DOHH2 (cell line): ENCODE data around the gene IL12RB2.

Source experiments
- H3F3A ChIP-seq: fragments of 200-600 bp; sonication (generic), shearing (Covaris generic); 2 replicates; pipeline ENCODE4 v1.6.0; 2016; ENCODE audit warnings: antibody characterized with exemption, mild to moderate bottlenecking; ENCODE audit not compliant: control insufficient read depth, insufficient read depth
- H3K27ac ChIP-seq: fragments of 200-600 bp; sonication (generic); 2 replicates; pipeline ENCODE4 v1.5.1; 2014; ENCODE audit warnings: low read depth, mild to moderate bottlenecking, low read length, moderate library complexity
- H3K27me3 ChIP-seq: fragments of 200-600 bp; sonication (generic); 2 replicates; pipeline ENCODE4 v1.6.1; 2014; ENCODE audit warnings: mild to moderate bottlenecking, low read length, mixed read lengths; ENCODE audit not compliant: control insufficient read depth
- H3K36me3 ChIP-seq: fragments of 200-600 bp; sonication (generic); 2 replicates; pipeline ENCODE4 v1.6.1; 2014; ENCODE audit warnings: mild to moderate bottlenecking, low read length, moderate library complexity, mixed read lengths; ENCODE audit not compliant: control insufficient read depth
- H3K4me1 ChIP-seq: fragments of 200-600 bp; sonication (generic); 2 replicates; pipeline ENCODE4 v1.6.1; 2014; ENCODE audit warnings: mild to moderate bottlenecking, low read length, mixed read lengths; ENCODE audit not compliant: control insufficient read depth
- H3K4me2 ChIP-seq: fragments of 200-600 bp; sonication (generic); 2 replicates; pipeline ENCODE4 v1.6.0; 2014; ENCODE audit warnings: mild to moderate bottlenecking, low read length, moderate library complexity
- H3K4me3 ChIP-seq: fragments of 200-600 bp; sonication (generic); 2 replicates; pipeline ENCODE4 v1.5.1; 2014; ENCODE audit warnings: mild to moderate bottlenecking, low read length, mixed read lengths
- H3K79me2 ChIP-seq: fragments of 200-600 bp; sonication (generic); 2 replicates; pipeline ENCODE4 v1.6.1; 2014; ENCODE audit warnings: mild to moderate bottlenecking, low read length, mixed read lengths; ENCODE audit not compliant: control insufficient read depth
- H3K9me2 ChIP-seq: fragments of 200-600 bp; sonication (generic); replicated peaks from 2 replicates; pipeline ENCODE4 v1.6.1; 2014; ENCODE audit warnings: mild to moderate bottlenecking, low read length, mixed read lengths; ENCODE audit not compliant: control insufficient read depth
- H3K9me3 ChIP-seq: fragments of 200-600 bp; sonication (generic); 2 replicates; pipeline ENCODE4 v1.6.1; 2014; ENCODE audit warnings: antibody characterized with exemption, low read length, mixed read lengths; ENCODE audit not compliant: control insufficient read depth, insufficient read depth
- H4K20me1 ChIP-seq: fragments of 200-600 bp; sonication (generic); 2 replicates; pipeline ENCODE4 v1.6.0; 2014; ENCODE audit warnings: low read depth, mild to moderate bottlenecking, antibody characterized with exemption, low read length, moderate library complexity; ENCODE audit not compliant: control insufficient read depth, insufficient read depth
- CTCF ChIP-seq: fragments of 200-600 bp; sonication (generic); IDR thresholded peaks from one replicate; pipeline ENCODE4 v1.5.1; 2014; ENCODE audit warnings: antibody characterized with exemption, mild to moderate bottlenecking, low read depth, low read length; ENCODE audit not compliant: poor library complexity, severe bottlenecking
- EZH2phosphoT487 ChIP-seq: fragments of 200-600 bp; sonication (generic); IDR thresholded peaks from 2 replicates; pipeline ENCODE4 v1.6.1; 2017; ENCODE audit warnings: borderline replicate concordance, mild to moderate bottlenecking, antibody characterized with exemption, low read length, moderate library complexity, mixed read lengths

The IL12RB2 gene

GRCh38 chr1:67307251-67308060 lies at the start of gene IL12RB2:
IL12RB2 (plus strand) TSS chr1:67307873; CDS start chr1:67320369, 12,496 bp downstream.
- no peaks in the 10 kb centered on the region for H3K36me3 ChIP-seq
- no peaks in the 10 kb centered on the region for H3K9me2 ChIP-seq
- H3K4me1 ChIP-seq: no peaks in the 10 kb centered on the region
- TF ChIP-seq EZH2phosphoT487: no peak
- no peak for TF ChIP-seq CTCF
- no peak within 1 kb of the TSS for H3K27ac ChIP-seq
- H3K4me3 ChIP-seq: no peak within 1 kb of the TSS
- H3K27me3 ChIP-seq: 0 out of 2 replicates have a peak, but pooled peaks cover under 1% of the 10 kb centered on the region
- H3K9me3 ChIP-seq: no peaks in the 10 kb centered on the region
- no peaks in the 10 kb centered on the region for H4K20me1 ChIP-seq
- no peaks in the 10 kb centered on the region for H3F3A ChIP-seq
- no peak within 1 kb of the TSS for H3K4me2 ChIP-seq
- no peaks in the 10 kb centered on the region for H3K79me2 ChIP-seq

- Histone ChIP-seq H3K79me2 (no peaks in the 10 kb centered on the region), H3K36me3 (no peaks in the 10 kb centered on the region), H3K27ac (no peak overlapping the region), H4K20me1 (no peaks in the 10 kb centered on the region), H3F3A (no peaks in the 10 kb centered on the region), H3K9me2 (no peaks in the 10 kb centered on the region), H3K4me2 (no peak overlapping the region), H3K4me1 (peaks cover 11% of the 10 kb centered on the region), H3K4me3 (no peak overlapping the region), H3K9me3 (no peaks in the 10 kb centered on the region), H3K27me3 (no peaks in the 10 kb centered on the region)
- TF ChIP-seq CTCF: no peak
- no peak for TF ChIP-seq EZH2phosphoT487
Observed at GRCh38 chr1:67261680-67262079, 46.0 kb upstream of the IL12RB2 start.

GRCh38 chr1:67262735-67263134 lies 44.9 kb upstream of the IL12RB2 start:
- Histone ChIP-seq H3K9me3 (no peaks in the 10 kb centered on the region), H3K79me2 (no peaks in the 10 kb centered on the region), H3K4me3 (no peak overlapping the region), H3K9me2 (no peaks in the 10 kb centered on the region), H3K4me2 (no peak overlapping the region), H3K4me1 (peaks cover 11% of the 10 kb centered on the region), H4K20me1 (no peaks in the 10 kb centered on the region), H3K36me3 (no peaks in the 10 kb centered on the region), H3K27ac (no peak overlapping the region), H3K27me3 (no peaks in the 10 kb centered on the region), H3F3A (no peaks in the 10 kb centered on the region)
- no peak for TF ChIP-seq EZH2phosphoT487
- no peak for TF ChIP-seq CTCF
